Smooth muscle cell (in vitro differentiated cells): Measurements from ENCODE around the gene GPR42. TPM values are rescaled to one million over a fixed set of nuclear protein-coding genes. Genes with fewer than 3 reads are reported as not detected.

Experiments used
- DNase-seq: peaks from one replicate; lab custom pipeline; 2025; ENCODE audit not compliant: unreplicated experiment; lab: John Stamatoyannopoulos, UW
- H2AFZ ChIP-seq: fragments of 200-600 bp; sonication (generic); 2 replicates; pipeline ENCODE4 v1.6.0; 2016; ENCODE audit warnings: antibody characterized with exemption, low read depth, mild to moderate bottlenecking
- H3F3A ChIP-seq: fragments of 200-600 bp; sonication (generic); 2 replicates; pipeline ENCODE4 v1.6.0; 2017; ENCODE audit warnings: antibody characterized with exemption, low read depth
- H3K27ac ChIP-seq: fragments of 200-600 bp; sonication (generic); 2 replicates; pipeline ENCODE4 v1.5.1; 2016; ENCODE audit warnings: low read depth, mild to moderate bottlenecking
- H3K27me3 ChIP-seq: fragments of 200-600 bp; sonication (generic); 2 replicates; pipeline ENCODE4 v1.6.1; 2016; ENCODE audit warnings: low read depth, mild to moderate bottlenecking
- H3K36me3 ChIP-seq: fragments of 200-600 bp; sonication (generic); 2 replicates; pipeline ENCODE4 v1.5.1; 2016; ENCODE audit warnings: low read depth
- H3K4me1 ChIP-seq: fragments of 200-600 bp; sonication (generic); 2 replicates; pipeline ENCODE4 v1.5.1; 2016; ENCODE audit warnings: low read depth
- H3K4me2 ChIP-seq: fragments of 200-600 bp; sonication (generic); 2 replicates; pipeline ENCODE4 v1.6.0; 2016; ENCODE audit warnings: mild to moderate bottlenecking
- H3K4me3 ChIP-seq: fragments of 200-600 bp; sonication (generic); 2 replicates; pipeline ENCODE4 v1.5.1; 2016; ENCODE audit warnings: mild to moderate bottlenecking
- H3K79me2 ChIP-seq: fragments of 200-600 bp; sonication (generic); 2 replicates; pipeline ENCODE4 v1.6.0; 2016; ENCODE audit warnings: low read depth, mild to moderate bottlenecking
- H3K9ac ChIP-seq: fragments of 200-600 bp; sonication (generic); 2 replicates; pipeline ENCODE4 v1.6.0; 2016; ENCODE audit warnings: low read depth
- H3K9me3 ChIP-seq: fragments of 200-600 bp; sonication (generic); replicated peaks from 2 replicates; pipeline ENCODE4 v1.5.1; 2016; ENCODE audit warnings: low read depth
- H4K20me1 ChIP-seq: fragments of 200-600 bp; sonication (generic); 2 replicates; pipeline ENCODE4 v1.6.0; 2016; ENCODE audit warnings: low read depth
- CTCF ChIP-seq: fragments of 200-600 bp; sonication (generic); IDR thresholded peaks from 2 replicates; pipeline ENCODE4 v1.5.1; 2017; ENCODE audit warnings: borderline replicate concordance, mild to moderate bottlenecking, antibody characterized with exemption; ENCODE audit not compliant: insufficient read depth, poor library complexity, severe bottlenecking
- WGBS: methylation state at CpG from one replicate; pipeline ENCODE4 v1.1.7; 2016; ENCODE audit warnings: low lambda C conversion rate; 5-methylcytosine and 5-hydroxymethylcytosine counted together
- polyA plus RNA-seq: library from polyadenylated mRNA; unstranded; fragments of >200 nt; fragmentation: Nextera tagmentation; extraction: Ambion mirVana; gene quantifications from 2 replicates; pipeline ENCODE4 v1.2.1, GENCODE V29; 2016
- total RNA-seq: library from RNA; depleted of rRNA; stranded (reverse); fragments of >200 nt; gene quantifications from 2 replicates; pipeline ENCODE4 v1.2.3, GENCODE V29; 2014

The GPR42 gene
- total and polyA plus RNA-seq, 2 experiments from 2014 or later = not detected

DNA sequence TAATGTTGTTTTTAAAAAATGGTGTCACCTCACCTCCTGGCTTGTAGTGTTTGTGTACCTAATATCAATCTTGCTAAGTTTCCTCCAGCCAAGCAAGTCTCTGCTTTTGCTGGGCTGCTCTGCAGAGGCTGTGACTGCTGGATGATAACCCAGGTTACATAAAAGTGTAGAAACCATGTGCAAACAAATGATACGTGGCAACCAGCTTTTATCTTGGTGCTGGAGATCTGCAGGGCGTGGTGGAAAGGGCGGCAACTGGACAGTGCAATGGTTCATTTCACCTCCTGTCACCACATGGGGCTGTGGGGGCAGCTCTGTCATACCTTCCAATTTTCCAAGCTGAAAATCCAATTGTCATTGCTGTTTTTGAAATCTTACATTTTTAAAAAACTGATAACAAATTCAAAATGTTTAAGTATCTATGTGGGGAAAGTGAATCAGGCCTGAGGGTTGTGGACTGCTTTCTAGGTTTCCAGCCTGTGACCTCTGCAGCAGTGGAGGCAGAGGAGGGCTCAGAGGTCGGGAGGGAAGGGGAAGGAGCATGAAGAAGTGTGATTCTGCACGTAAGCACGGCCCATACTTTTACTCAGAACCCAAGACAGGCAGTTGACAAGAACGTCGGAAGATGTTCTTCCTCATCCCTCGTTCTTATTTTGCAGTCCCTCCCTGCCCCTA is 9.7 kb downstream of the GPR42 start:
- Histone ChIP-seq H3K79me2 (no peaks in the 10 kb centered on the region), H3K27ac (no peak overlapping the region), H3K4me1 (no peaks in the 10 kb centered on the region), H3K4me2 (no peak overlapping the region), H3K9ac (no peak overlapping the region), H3K9me3 (peaks cover 3% of the 10 kb centered on the region), H3K27me3 (no peaks in the 10 kb centered on the region), H3K4me3 (no peak overlapping the region), H2AFZ (no peak overlapping the region), H3K36me3 (no peaks in the 10 kb centered on the region), H4K20me1 (no peaks in the 10 kb centered on the region), H3F3A (no peaks in the 10 kb centered on the region)
- no peak for DNase-seq
- TF ChIP-seq CTCF = no peak
- 72% methylated on average over 9 of the region's 9 CpGs for WGBS

- Histone ChIP-seq H3K27ac (no peak overlapping the region), H3K4me3 (no peak overlapping the region), H3K4me1 (no peaks in the 10 kb centered on the region), H2AFZ (no peak overlapping the region), H3K4me2 (no peak overlapping the region), H3K79me2 (no peaks in the 10 kb centered on the region), H3F3A (no peaks in the 10 kb centered on the region), H3K9ac (no peak overlapping the region), H3K36me3 (no peaks in the 10 kb centered on the region), H3K27me3 (no peaks in the 10 kb centered on the region), H4K20me1 (no peaks in the 10 kb centered on the region), H3K9me3 (peaks cover 3% of the 10 kb centered on the region)
- WGBS = 66% methylated on average over 3 of the region's 3 CpGs
- no peak for DNase-seq
- TF ChIP-seq CTCF = no peak
These were observed 10.4 kb downstream of the GPR42 start for GRCh38 chr19:35381318-35381717.

- Histone ChIP-seq H3K79me2 (no peaks in the 10 kb centered on the region), H3K36me3 (no peaks in the 10 kb centered on the region), H2AFZ (no peak overlapping the region), H3F3A (no peaks in the 10 kb centered on the region), H3K27me3 (no peaks in the 10 kb centered on the region), H3K4me2 (no peak overlapping the region), H3K9me3 (peaks cover 8% of the 10 kb centered on the region), H3K27ac (no peak overlapping the region), H4K20me1 (no peaks in the 10 kb centered on the region), H3K4me3 (no peak overlapping the region), H3K9ac (no peak overlapping the region), H3K4me1 (no peaks in the 10 kb centered on the region)
- DNase-seq = no peak
- TF ChIP-seq CTCF = no peak
- WGBS = 90% methylated on average over 6 of the region's 6 CpGs
These were observed 11.1 kb downstream of the GPR42 start for GRCh38 chr19:35381926-35382325.

GRCh38 chr19:35383536-35383935 is 12.7 kb downstream of the GPR42 start:
- WGBS = 92% methylated on average over 2 of the region's 2 CpGs
- DNase-seq = no peak

More at GRCh38 chr19:35383536-35383935, 12.7 kb downstream of the GPR42 start:
- Histone ChIP-seq H3K4me3 (no peak overlapping the region), H3K27me3 (no peaks in the 10 kb centered on the region), H3K79me2 (no peaks in the 10 kb centered on the region), H2AFZ (no peak overlapping the region), H3K9ac (no peak overlapping the region), H3K36me3 (no peaks in the 10 kb centered on the region), H3K4me1 (no peaks in the 10 kb centered on the region), H3F3A (no peaks in the 10 kb centered on the region), H4K20me1 (no peaks in the 10 kb centered on the region), H3K9me3 (peaks cover 11% of the 10 kb centered on the region), H3K4me2 (no peak overlapping the region), H3K27ac (no peak overlapping the region)
- TF ChIP-seq CTCF = no peak
